Mesendoderm (in vitro differentiated cells): ENCODE measurements around the gene RNF207.

ENCODE experiments used
- DNase-seq: peaks from one replicate; pipeline ENCODE4 v3.0.0; 2013
- H2AK5ac ChIP-seq: 2 replicates; pipeline ENCODE4 v1.6.1; 2013; ENCODE audit warnings: low read length, inconsistent platforms
- H2BK120ac ChIP-seq: 2 replicates; pipeline ENCODE4 v1.6.1; 2013; ENCODE audit warnings: low read depth, mild to moderate bottlenecking, low read length, moderate library complexity, mixed read lengths
- H2BK15ac ChIP-seq: replicated peaks from 2 replicates; pipeline ENCODE4 v1.6.1; 2013; ENCODE audit warnings: low read depth, mild to moderate bottlenecking, moderate library complexity
- H2BK5ac ChIP-seq: 2 replicates; pipeline ENCODE4 v1.6.1; 2013; ENCODE audit warnings: low read length, inconsistent platforms
- H3K18ac ChIP-seq: 2 replicates; pipeline ENCODE4 v1.6.1; 2013; ENCODE audit warnings: mild to moderate bottlenecking, low read length, mixed read lengths
- H3K23ac ChIP-seq: one replicate; pipeline ENCODE4 v1.6.1; 2013; ENCODE audit warnings: low read length
- H3K27ac ChIP-seq: 2 replicates; pipeline ENCODE4 v1.5.1; 2013; ENCODE audit warnings: low read depth, mild to moderate bottlenecking, inconsistent platforms, low read length, moderate library complexity
- H3K27me3 ChIP-seq: 2 replicates; pipeline ENCODE4 v1.6.1; 2013; ENCODE audit warnings: low read length, control low read depth, mild to moderate bottlenecking, inconsistent platforms; ENCODE audit not compliant: insufficient read depth, poor library complexity
- H3K36me3 ChIP-seq: 2 replicates; pipeline ENCODE4 v1.6.1; 2013; ENCODE audit warnings: low read length, inconsistent platforms; ENCODE audit not compliant: control insufficient read depth, insufficient read depth
- H3K4ac ChIP-seq: one replicate; pipeline ENCODE4 v1.6.1; 2013; ENCODE audit warnings: low read depth, mild to moderate bottlenecking, low read length, moderate library complexity
- H3K4me1 ChIP-seq: 2 replicates; pipeline ENCODE4 v1.6.1; 2013; ENCODE audit warnings: low read depth, low read length, inconsistent platforms; ENCODE audit not compliant: control insufficient read depth
- H3K4me2 ChIP-seq: 2 replicates; pipeline ENCODE4 v1.6.1; 2013; ENCODE audit warnings: low read length
- H3K4me3 ChIP-seq: 2 replicates; pipeline ENCODE4 v1.5.1; 2013; ENCODE audit warnings: mild to moderate bottlenecking, low read length
- H3K56ac ChIP-seq: one replicate; pipeline ENCODE4 v1.6.1; 2013; ENCODE audit warnings: low read length
- H3K79me1 ChIP-seq: 2 replicates; pipeline ENCODE4 v1.6.1; 2013; ENCODE audit warnings: low read length, inconsistent platforms
- H3K79me2 ChIP-seq: 2 replicates; pipeline ENCODE4 v1.6.1; 2013; ENCODE audit warnings: mild to moderate bottlenecking, low read length; ENCODE audit not compliant: control insufficient read depth, insufficient read depth
- H3K9ac ChIP-seq: 2 replicates; pipeline ENCODE4 v1.6.1; 2013; ENCODE audit warnings: low read length, inconsistent platforms
- H4K5ac ChIP-seq: one replicate; pipeline ENCODE4 v1.6.1; 2013; ENCODE audit warnings: low read length
- H4K8ac ChIP-seq: one replicate; pipeline ENCODE4 v1.6.1; 2013; ENCODE audit warnings: low read depth, mild to moderate bottlenecking, control low read depth, low read length, moderate library complexity
- WGBS: extraction: QIAGEN DNeasy Blood & Tissue Kit; methylation state at CpG from one replicate; pipeline ENCODE4 v1.1.7; 2013; ENCODE audit warnings: low lambda C conversion rate, missing lambda C conversion rate; ENCODE audit not compliant: insufficient coverage; ENCODE audit errors: extremely low coverage; 5-methylcytosine and 5-hydroxymethylcytosine counted together

Gene RNF207

GRCh38 chr1:6265151-6265550, 59.2 kb downstream of the RNF207 start:
- no peaks in the 10 kb centered on the region for H3K27me3 ChIP-seq
- H3K56ac ChIP-seq = no peak overlapping the region
- no peak overlapping the region for H3K23ac ChIP-seq
- no peak overlapping the region for H3K27ac ChIP-seq
- H2BK5ac ChIP-seq = no peak overlapping the region
- no peak overlapping the region for H4K5ac ChIP-seq
- no peaks in the 10 kb centered on the region for H3K4me1 ChIP-seq
- no peak overlapping the region for H3K4me3 ChIP-seq
- no peak overlapping the region for H4K8ac ChIP-seq
- WGBS = no CpG with 5 or more reads among the region's 15 CpGs
- H2AK5ac ChIP-seq = no peak overlapping the region
- no peaks in the 10 kb centered on the region for H3K79me1 ChIP-seq
- no peaks in the 10 kb centered on the region for H3K79me2 ChIP-seq
- no peak overlapping the region for H3K4me2 ChIP-seq
- no peak for DNase-seq
- no peak overlapping the region for H3K4ac ChIP-seq
- no peak overlapping the region for H2BK15ac ChIP-seq
- no peak overlapping the region for H3K18ac ChIP-seq
- H3K36me3 ChIP-seq = no peaks in the 10 kb centered on the region
- H2BK120ac ChIP-seq = no peak overlapping the region
- H3K9ac ChIP-seq = no peak overlapping the region

DNA sequence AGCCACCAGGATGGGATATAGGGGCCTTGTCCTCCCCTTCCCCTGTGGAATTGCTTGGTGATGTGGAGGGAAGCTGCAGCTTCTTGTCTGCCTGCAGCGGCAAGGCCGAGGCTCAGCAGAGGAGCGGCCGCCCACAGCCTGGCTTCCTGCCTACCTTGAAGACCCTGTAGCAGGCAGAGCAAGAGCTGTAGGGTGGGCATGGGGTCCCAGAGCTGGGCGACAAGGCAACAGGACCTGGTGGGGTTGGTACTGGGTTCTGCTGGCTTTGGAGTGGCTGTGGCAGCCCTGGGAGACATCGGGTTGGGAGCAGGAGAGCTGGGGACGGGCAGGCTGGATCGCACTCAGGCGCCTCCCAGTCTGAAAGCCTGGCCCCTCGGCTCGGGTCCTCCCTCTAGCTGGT, 60.7 kb downstream of the RNF207 start:
- H4K5ac ChIP-seq = no peak overlapping the region
- no peak overlapping the region for H3K27ac ChIP-seq
- H3K79me2 ChIP-seq = no peaks in the 10 kb centered on the region
- H3K4me3 ChIP-seq = no peak overlapping the region
- H3K27me3 ChIP-seq = no peaks in the 10 kb centered on the region
- no peak overlapping the region for H4K8ac ChIP-seq
- no peak overlapping the region for H3K23ac ChIP-seq
- no peak overlapping the region for H2BK120ac ChIP-seq
- H2AK5ac ChIP-seq = no peak overlapping the region
- H3K36me3 ChIP-seq = no peaks in the 10 kb centered on the region
- no peak overlapping the region for H3K56ac ChIP-seq
- DNase-seq = no peak
- H3K4ac ChIP-seq = no peak overlapping the region
- no peak overlapping the region for H3K9ac ChIP-seq
- WGBS = no CpG with 5 or more reads among the region's 11 CpGs
- H3K4me2 ChIP-seq = no peak overlapping the region
- no peak overlapping the region for H2BK15ac ChIP-seq
- no peak overlapping the region for H3K18ac ChIP-seq
- H2BK5ac ChIP-seq = no peak overlapping the region
- H3K4me1 ChIP-seq = no peaks in the 10 kb centered on the region
- H3K79me1 ChIP-seq = no peaks in the 10 kb centered on the region

DNA sequence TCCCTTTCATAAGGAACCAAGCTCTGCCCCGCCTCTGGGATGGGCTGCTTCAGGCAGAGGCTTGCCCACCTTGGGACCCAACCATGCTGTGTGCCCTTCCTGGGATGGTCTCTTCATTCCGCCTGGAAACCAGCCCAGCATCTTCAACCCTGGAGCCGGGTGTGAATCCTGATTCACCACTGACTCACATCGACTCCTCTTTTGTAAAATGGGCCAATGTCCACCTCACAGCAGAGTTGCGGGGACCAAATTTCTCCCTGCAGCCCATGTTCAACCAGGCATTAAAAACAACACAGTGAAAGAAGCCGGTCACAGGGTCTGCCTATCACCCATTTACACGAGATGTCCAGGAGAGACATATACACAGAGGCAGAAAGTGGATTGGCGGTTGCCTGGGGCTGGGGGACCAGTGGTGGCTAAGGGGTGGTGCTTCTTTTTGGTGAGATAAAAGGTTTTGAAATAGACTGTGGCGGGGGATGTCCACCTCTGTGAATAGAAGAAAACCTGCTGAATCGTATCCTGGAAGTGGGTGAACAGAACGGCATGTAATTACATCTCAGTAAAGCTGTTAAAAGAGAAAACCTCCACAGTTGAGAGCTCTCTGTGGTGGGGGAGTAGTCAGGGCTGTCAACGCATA, 61.9 kb downstream of the RNF207 start:
- Histone ChIP-seq H4K5ac (no peak overlapping the region), H3K23ac (no peak overlapping the region), H3K4ac (no peak overlapping the region), H2BK5ac (no peak overlapping the region), H3K9ac (no peak overlapping the region), H3K4me2 (no peak overlapping the region), H3K27me3 (no peaks in the 10 kb centered on the region), H2BK15ac (no peak overlapping the region), H4K8ac (no peak overlapping the region), H3K36me3 (no peaks in the 10 kb centered on the region), H2AK5ac (no peak overlapping the region), H3K4me1 (no peaks in the 10 kb centered on the region), H3K18ac (no peak overlapping the region), H3K27ac (no peak overlapping the region), H3K56ac (no peak overlapping the region), H2BK120ac (no peak overlapping the region), H3K4me3 (no peak overlapping the region), H3K79me2 (no peaks in the 10 kb centered on the region), H3K79me1 (no peaks in the 10 kb centered on the region)
- no CpG with 5 or more reads among the region's 12 CpGs for WGBS
- DNase-seq = no peak

DNA sequence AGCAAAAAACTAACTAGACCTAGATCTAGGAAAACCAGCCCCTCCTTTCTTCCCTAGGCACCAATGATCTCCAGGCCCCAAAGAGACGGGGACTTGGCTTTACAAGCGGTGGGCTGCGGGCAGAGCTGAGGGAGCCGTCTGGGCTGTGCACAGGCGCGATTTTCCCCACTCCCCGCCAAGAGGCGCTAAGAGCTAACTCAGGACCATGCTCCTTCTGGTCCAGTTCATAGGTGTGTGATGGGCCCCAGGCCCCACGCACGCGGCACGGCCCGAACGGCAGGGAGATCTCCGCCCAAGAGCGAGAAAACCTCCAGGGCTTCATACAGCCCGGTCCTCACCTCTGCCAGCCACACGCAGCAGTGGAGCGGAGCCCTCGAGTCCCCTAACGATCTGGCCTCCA, 62.5 kb downstream of the RNF207 start:
- Histone ChIP-seq H2AK5ac (no peak overlapping the region), H3K4me2 (no peak overlapping the region), H3K4ac (no peak overlapping the region), H4K8ac (no peak overlapping the region), H2BK15ac (no peak overlapping the region), H3K79me2 (no peaks in the 10 kb centered on the region), H3K56ac (no peak overlapping the region), H4K5ac (no peak overlapping the region), H2BK120ac (no peak overlapping the region), H3K23ac (no peak overlapping the region), H3K4me1 (peaks cover 2% of the 10 kb centered on the region), H3K4me3 (no peak overlapping the region), H3K27me3 (no peaks in the 10 kb centered on the region), H3K36me3 (no peaks in the 10 kb centered on the region), H2BK5ac (no peak overlapping the region), H3K18ac (no peak overlapping the region), H3K27ac (no peak overlapping the region), H3K9ac (no peak overlapping the region), H3K79me1 (no peaks in the 10 kb centered on the region)
- no CpG with 5 or more reads among the region's 21 CpGs for WGBS
- peak; percentile 33 for DNase-seq

DNA sequence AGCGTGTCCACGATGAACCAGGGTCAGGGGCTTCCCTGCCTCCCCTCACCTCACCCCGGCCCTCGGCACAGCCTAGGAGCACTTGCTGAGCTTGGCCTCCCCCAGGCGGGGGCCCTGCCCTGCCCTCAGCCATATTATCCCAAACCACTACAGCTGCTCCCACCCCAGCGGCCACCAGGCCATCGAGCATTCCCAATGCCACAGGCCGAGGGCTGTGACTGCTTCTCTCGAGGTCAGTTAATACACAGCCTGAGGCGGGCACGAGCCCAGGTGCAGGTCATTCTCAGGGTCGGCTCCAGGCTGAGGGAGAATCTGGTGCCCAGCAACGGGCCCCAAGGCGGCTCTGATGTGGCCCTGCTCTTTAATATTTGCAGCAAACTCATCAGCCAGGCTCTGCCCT, 63.4 kb downstream of the RNF207 start:
- H3K27me3 ChIP-seq = no peaks in the 10 kb centered on the region
- peaks cover 1% of the 10 kb centered on the region for H3K36me3 ChIP-seq
- H3K23ac ChIP-seq = no peak overlapping the region
- no peak overlapping the region for H2BK15ac ChIP-seq
- no peak overlapping the region for H2BK5ac ChIP-seq
- no peak overlapping the region for H3K4me2 ChIP-seq
- no CpG with 5 or more reads among the region's 14 CpGs for WGBS
- no peaks in the 10 kb centered on the region for H3K79me2 ChIP-seq
- no peak overlapping the region for H3K9ac ChIP-seq
- H3K4me3 ChIP-seq = no peak overlapping the region
- H3K4ac ChIP-seq = no peak overlapping the region
- H4K5ac ChIP-seq = no peak overlapping the region
- H3K18ac ChIP-seq = no peak overlapping the region
- no peak overlapping the region for H2BK120ac ChIP-seq
- H3K79me1 ChIP-seq = no peaks in the 10 kb centered on the region
- no peak overlapping the region for H4K8ac ChIP-seq
- H3K27ac ChIP-seq = no peak overlapping the region
- H3K4me1 ChIP-seq = peaks cover 2% of the 10 kb centered on the region
- no peak for DNase-seq
- no peak overlapping the region for H3K56ac ChIP-seq
- H2AK5ac ChIP-seq = no peak overlapping the region

- no peaks in the 10 kb centered on the region for H3K79me1 ChIP-seq
- no peak overlapping the region for H3K4me2 ChIP-seq
- no CpG with 5 or more reads among the region's 22 CpGs for WGBS
- no peak overlapping the region for H3K56ac ChIP-seq
- H3K79me2 ChIP-seq = no peaks in the 10 kb centered on the region
- H3K23ac ChIP-seq = peak overlapping the region; percentile 45
- peaks cover 2% of the 10 kb centered on the region for H3K4me1 ChIP-seq
- H3K4me3 ChIP-seq = no peak overlapping the region
- no peak overlapping the region for H4K8ac ChIP-seq
- H3K27ac ChIP-seq = no peak overlapping the region
- no peak overlapping the region for H2AK5ac ChIP-seq
- no peak overlapping the region for H3K9ac ChIP-seq
- peaks cover 2% of the 10 kb centered on the region for H3K36me3 ChIP-seq
- no peaks in the 10 kb centered on the region for H3K27me3 ChIP-seq
- no peak overlapping the region for H2BK15ac ChIP-seq
- H3K18ac ChIP-seq = no peak overlapping the region
- H3K4ac ChIP-seq = no peak overlapping the region
- DNase-seq = no peak
- no peak overlapping the region for H2BK5ac ChIP-seq
- H2BK120ac ChIP-seq = no peak overlapping the region
- H4K5ac ChIP-seq = no peak overlapping the region
Observed at GRCh38 chr1:6269720-6270400, 63.9 kb downstream of the RNF207 start.
